HuH-7.5 (cell line): ENCODE results near the gene EXOSC1.
A peak's percentile ranks its signal among the peaks of the same experiment; 100 is the strongest.
"Not testable (repeated sequence)": the region's sequence is repeated elsewhere in the genome, so short reads cannot be mapped to it uniquely, and the experiment has no call there.

Experiments
- DNase-seq: peaks from one replicate; pipeline ENCODE4 v3.0.0; 2011; ENCODE audit warnings: low spot score

Gene EXOSC1

GRCh38 chr10:97445722-97446639 is at the start of gene EXOSC1, which contains the start of gene ZDHHC16:
Gene EXOSC1, minus strand, starts transcription at chr10:97446006. Its CDS starts 21 bp downstream, at chr10:97445985.
Gene ZDHHC16, plus strand, starts transcription at chr10:97446175. Its CDS starts 5,501 bp downstream, at chr10:97451676.
- DNase-seq: peak; percentile 96

- DNase-seq: no peak
Observed at GRCh38 chr10:97494863-97495506, 49.2 kb upstream of the EXOSC1 start.

- no peak for DNase-seq
Observed at GRCh38 chr10:97494151-97494550, 48.3 kb upstream of the EXOSC1 start.

- DNase-seq: no peak
Observed at GRCh38 chr10:97490592-97490991, 44.8 kb upstream of the EXOSC1 start.

GRCh38 chr10:97485647-97486281 is 40.0 kb upstream of the EXOSC1 start:
- no peak for DNase-seq

- DNase-seq: no peak
Observed at GRCh38 chr10:97483921-97484320, 38.1 kb upstream of the EXOSC1 start.

GRCh38 chr10:97483506-97483905 is 37.7 kb upstream of the EXOSC1 start:
- DNase-seq: no peak

- no peak for DNase-seq
Observed at GRCh38 chr10:97482381-97482780, 36.6 kb upstream of the EXOSC1 start.

- no peak for DNase-seq
Observed at GRCh38 chr10:97481071-97481470, 35.3 kb upstream of the EXOSC1 start.

GRCh38 chr10:97479939-97480338 is 34.1 kb upstream of the EXOSC1 start:
- DNase-seq: no peak

- not testable (repeated sequence) for DNase-seq
Observed at GRCh38 chr10:97479410-97479809, 33.6 kb upstream of the EXOSC1 start.

GRCh38 chr10:97475936-97476594 is 30.3 kb upstream of the EXOSC1 start:
- DNase-seq: no peak

- DNase-seq: no peak
Observed at GRCh38 chr10:97474918-97475317, 29.1 kb upstream of the EXOSC1 start.

- DNase-seq: not testable (repeated sequence)
Observed at GRCh38 chr10:97468781-97469180, 23.0 kb upstream of the EXOSC1 start.

GRCh38 chr10:97468162-97468561 is 22.4 kb upstream of the EXOSC1 start:
- no peak for DNase-seq

- DNase-seq: no peak
Observed at GRCh38 chr10:97466755-97467154, 20.9 kb upstream of the EXOSC1 start.

- DNase-seq: no peak
Observed at GRCh38 chr10:97465982-97466381, 20.2 kb upstream of the EXOSC1 start.

GRCh38 chr10:97464226-97464625 is 18.4 kb upstream of the EXOSC1 start:
- DNase-seq: no peak

GRCh38 chr10:97463363-97464132 is 17.7 kb upstream of the EXOSC1 start:
- DNase-seq: peak; percentile 63

- no peak for DNase-seq
Observed at GRCh38 chr10:97462309-97462708, 16.5 kb upstream of the EXOSC1 start.

GRCh38 chr10:97459933-97460332 is 14.1 kb upstream of the EXOSC1 start:
- DNase-seq: no peak
